B cell (primary cell): Measurements from ENCODE around the gene PLXNB2. TPM values are rescaled to one million over a fixed set of nuclear protein-coding genes. Genes with fewer than 3 reads are reported as not detected.

Experiments used
- ATAC-seq: fragments of 200-7000 bp; cut with Tn5 transposase; one replicate; pipeline ENCODE4 v1.10.0; 2021; ENCODE audit warnings: low read depth, mild to moderate bottlenecking, moderate number of reproducible peaks, moderate library complexity
- CTCF ChIA-PET: fragments of 350-600 bp; sonication (Branson Sonifier 250); formaldehyde crosslinking; loops from one replicate; lab custom pipeline; 2021; ENCODE audit warnings: antibody characterized with exemption, inconsistent platforms; lab: Charles Lee
- POLR2A ChIA-PET: fragments of 350-600 bp; sonication (Branson Sonifier 250); formaldehyde crosslinking; loops from one replicate; lab custom pipeline; 2021; ENCODE audit warnings: antibody characterized with exemption; lab: Charles Lee
- DNase-seq: peaks from one replicate; pipeline ENCODE4 v3.0.0; 2013
- H2AFZ ChIP-seq: 2 replicates; pipeline ENCODE4 v1.6.1; 2012; ENCODE audit warnings: mild to moderate bottlenecking, low read depth, low read length; ENCODE audit not compliant: insufficient read depth, poor library complexity, severe bottlenecking
- H3K27ac ChIP-seq, 2 donors: 1 replicate in 1 of 2; 2 replicates in 1 of 2; pipeline ENCODE4 v1.5.1; 2012 to 2013; ENCODE audit warnings: low read length in 2 of 2, mild to moderate bottlenecking in 2 of 2, moderate library complexity in 1 of 2
- H3K27me3 ChIP-seq, 4 experiments: fragments of 200-600 bp in 1 of 4; sonication (generic) in 1 of 4; replicated peaks in 1 of 4; 1 replicate in 2 of 4; 2 replicates in 2 of 4; pipeline versions ENCODE4 v1.6.1 to v1.7.0; 2013 to 2016; ENCODE audit warnings: low read length in 3 of 4, mild to moderate bottlenecking in 2 of 4, mixed read lengths in 1 of 4, moderate library complexity in 1 of 4; ENCODE audit not compliant: insufficient read depth in 4 of 4, control insufficient read depth in 3 of 4; ENCODE audit errors: control extremely low read depth in 1 of 4
- H3K36me3 ChIP-seq, 2 experiments: replicated peaks in 1 of 2; 1 replicate in 1 of 2; 2 replicates in 1 of 2; pipeline versions ENCODE4 v1.6.1 to v1.7.1; 2013; ENCODE audit warnings: low read length in 1 of 2; ENCODE audit not compliant: insufficient read depth in 2 of 2, control insufficient read depth in 1 of 2; ENCODE audit errors: control extremely low read depth in 1 of 2, extremely low read depth in 1 of 2
- H3K4me1 ChIP-seq, 2 donors: fragments of 200-600 bp in 1 of 2; sonication (generic) in 1 of 2; 1 replicate in 1 of 2; 2 replicates in 1 of 2; pipeline versions ENCODE4 v1.5.1 to v1.6.1; 2013 to 2017; ENCODE audit warnings: low read length in 2 of 2; ENCODE audit not compliant: control insufficient read depth in 2 of 2, insufficient read depth in 2 of 2
- H3K4me2 ChIP-seq: replicated peaks from 2 replicates; pipeline ENCODE3; 2012; ENCODE audit warnings: mild to moderate bottlenecking, low read depth, low read length; ENCODE audit not compliant: poor library complexity, severe bottlenecking
- H3K4me3 ChIP-seq, 5 experiments: fragments of 200-600 bp in 1 of 5; sonication (generic) in 1 of 5; 1 replicate in 3 of 5; 2 replicates in 2 of 5; pipeline versions ENCODE4 v1.5.1 to v1.7.0; 2011 to 2016; ENCODE audit warnings: low read length in 4 of 5, mild to moderate bottlenecking in 4 of 5, low read depth in 2 of 5, control low read depth in 1 of 5, moderate library complexity in 1 of 5; ENCODE audit not compliant: insufficient read depth in 1 of 5; ENCODE audit errors: control extremely low read depth in 1 of 5, extremely low read depth in 1 of 5
- H3K79me2 ChIP-seq: fragments of 200-600 bp; sonication (generic); one replicate; pipeline ENCODE4 v1.6.0; 2016; ENCODE audit warnings: low read length; ENCODE audit not compliant: control insufficient read depth, insufficient read depth
- H3K9ac ChIP-seq: fragments of 200-600 bp; sonication (generic); 2 replicates; pipeline ENCODE4 v1.6.1; 2017; ENCODE audit warnings: mild to moderate bottlenecking, low read length, moderate library complexity
- H3K9me3 ChIP-seq, 3 donors: one replicate each; pipeline versions ENCODE4 v1.6.1 to v1.7.1; 2013; ENCODE audit warnings: low read length in 2 of 3; ENCODE audit not compliant: control insufficient read depth in 2 of 3, insufficient read depth in 1 of 3; ENCODE audit errors: control extremely low read depth in 1 of 3
- H4K20me1 ChIP-seq: 2 replicates; pipeline ENCODE4 v1.6.0; 2012; ENCODE audit warnings: mild to moderate bottlenecking, low read length; ENCODE audit not compliant: insufficient read depth, control insufficient read depth, poor library complexity, severe bottlenecking
- H3K27ac Mint-ChIP-seq: one replicate; pipeline ENCODE4 v1.8.0; 2021; ENCODE audit warnings: mixed read lengths
- H3K27me3 Mint-ChIP-seq: one replicate; pipeline ENCODE4 v1.8.0; 2021; ENCODE audit warnings: mixed read lengths
- H3K4me1 Mint-ChIP-seq: one replicate; pipeline ENCODE4 v1.8.0; 2021; ENCODE audit warnings: mixed read lengths
- H3K4me3 Mint-ChIP-seq: one replicate; pipeline ENCODE4 v1.8.0; 2021; ENCODE audit warnings: mixed read lengths
- H3K9me3 Mint-ChIP-seq: one replicate; pipeline ENCODE4 v1.8.0; 2022; ENCODE audit warnings: mixed read lengths; ENCODE audit not compliant: insufficient read depth
- CTCF ChIP-seq: fragments of 200-600 bp; IDR thresholded peaks from one replicate; pipeline ENCODE4 v1.8.0; 2022; ENCODE audit warnings: antibody characterized with exemption, mild to moderate bottlenecking
- EZH2 ChIP-seq: IDR thresholded peaks from 2 replicates; pipeline ENCODE4 v1.6.1; 2012; ENCODE audit warnings: borderline replicate concordance, low read depth, mild to moderate bottlenecking, moderate library complexity, low read length; ENCODE audit not compliant: insufficient read depth, poor library complexity, severe bottlenecking
- WGBS: methylation state at CpG from one replicate; pipeline ENCODE4 v1.1.5; 2013; ENCODE audit warnings: missing lambda C conversion rate; ENCODE audit not compliant: insufficient coverage; 5-methylcytosine and 5-hydroxymethylcytosine counted together
- intact Hi-C: fragments of 100-400 bp; cut with micrococcal nuclease; formaldehyde crosslinking; loops from one replicate; pipeline ENCODE4 v1.10.0; 2022
- polyA plus RNA-seq: library from polyadenylated mRNA; depleted of rRNA; stranded (reverse); fragments of >200 nt; gene quantifications from 2 replicates; pipeline ENCODE4 v1.2.3, GENCODE V29; 2012
- total RNA-seq, 2 donors: library from RNA; stranded (reverse); fragments of 120-200 nt in 1 of 2; gene quantifications; 1 replicate in 1 of 2; 2 replicates in 1 of 2; pipeline versions ENCODE4 v1.2.3 to v1.2.4, GENCODE V29; 2013 to 2022

PLXNB2 gene
- total and polyA plus RNA-seq, 2 donors (not counting 1 experiment from before 2014, with no cell fraction given) = 5.2 to 31.4 TPM

DNA sequence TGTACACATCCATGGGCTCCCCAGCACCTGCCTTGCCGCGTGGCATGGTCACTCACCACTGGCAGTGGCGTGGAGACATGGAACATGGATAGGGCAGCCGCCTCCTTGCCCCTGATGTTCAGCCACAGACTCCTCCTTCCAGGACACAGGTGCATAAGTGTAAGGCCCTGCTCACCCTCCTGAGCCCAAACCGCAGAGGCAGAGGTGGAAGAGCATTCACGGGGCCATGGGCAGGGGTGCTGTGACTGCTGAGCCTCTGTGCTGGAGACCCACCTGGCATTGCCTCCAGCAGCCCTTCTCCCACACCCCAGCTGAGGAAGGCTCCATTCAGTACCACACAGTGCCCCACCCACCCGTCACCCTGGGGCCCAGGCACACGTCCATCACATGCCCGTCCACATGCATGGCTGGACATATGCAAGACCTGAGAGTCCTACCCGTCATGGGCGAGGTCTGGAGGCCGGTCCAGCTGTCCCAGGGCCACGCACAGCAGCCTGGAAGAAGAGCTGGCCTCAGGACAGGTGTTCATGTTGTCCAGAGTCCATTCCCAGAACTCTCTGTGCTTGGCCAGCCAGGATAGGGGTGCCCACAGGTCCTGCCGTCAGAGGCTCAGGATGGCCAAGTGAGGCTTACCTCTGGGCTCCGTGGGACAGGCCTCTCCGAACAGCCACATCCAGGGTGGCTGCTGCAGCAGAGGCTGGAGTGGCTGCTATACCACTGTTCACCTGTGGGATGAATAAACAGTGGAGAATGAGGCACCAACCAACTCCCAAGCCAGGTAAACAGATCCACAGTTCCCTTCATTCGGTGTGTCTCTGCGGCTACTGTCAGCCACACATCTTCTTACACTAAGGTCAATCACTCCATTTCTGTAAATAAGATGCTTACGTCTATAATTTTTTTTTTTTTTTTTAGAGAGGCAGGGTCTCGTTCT, 60.9 kb downstream of the PLXNB2 start:
- Histone ChIP-seq H3K4me1 (peaks cover 40 to 74% of the 10 kb centered on the region in 2 donors), H3K27ac (no peak overlapping the region), H2AFZ (no peak overlapping the region), H3K9ac (no peak overlapping the region), H3K36me3 (peaks cover 0 to 29% of the 10 kb centered on the region in 2 experiments), H3K9me3 (no peaks in the 10 kb centered on the region), H3K27me3 (no peaks in the 10 kb centered on the region), H3K4me2 (peak overlapping the region; percentile 93), H3K79me2 (peaks cover 61% of the 10 kb centered on the region), H4K20me1 (peaks cover 64% of the 10 kb centered on the region), H3K4me3 (no peak overlapping the region)
- Mint-ChIP-seq H3K27me3 (no peaks in the 10 kb centered on the region), H3K4me3 (peak overlapping the region; percentile 96), H3K4me1 (peaks cover 43% of the 10 kb centered on the region), H3K27ac (no peak overlapping the region), H3K9me3 (no peaks in the 10 kb centered on the region)
- WGBS = 96% methylated on average over 16 of the region's 20 CpGs
- ChIA-PET POLR2A (no interaction called here), CTCF (interaction anchor here (1.1 to 2.9 kb wide), 2 partner anchors 96 to 375 kb away, joined by 4 to 16 read pairs; no protein-coding TSS in a partner anchor)
- DNase-seq (no peak), ATAC-seq (no peak)
- intact Hi-C loops = no loop called here
- TF ChIP-seq CTCF (no peak), EZH2 (no peak)
